HG03060 (cell line): ENCODE data around the gene SBF1.

Experiments used
- ATAC-seq: cut with Tn5 transposase; IDR thresholded peaks from one replicate; pipeline ENCODE4 v1.9.1; 2021; ENCODE audit warnings: low read depth, moderate number of reproducible peaks; ENCODE audit not compliant: unreplicated experiment

SBF1 gene

GRCh38 chr22:50446708-50447575, 27.9 kb downstream of the SBF1 start:
- ATAC-seq, result no peak

DNA sequence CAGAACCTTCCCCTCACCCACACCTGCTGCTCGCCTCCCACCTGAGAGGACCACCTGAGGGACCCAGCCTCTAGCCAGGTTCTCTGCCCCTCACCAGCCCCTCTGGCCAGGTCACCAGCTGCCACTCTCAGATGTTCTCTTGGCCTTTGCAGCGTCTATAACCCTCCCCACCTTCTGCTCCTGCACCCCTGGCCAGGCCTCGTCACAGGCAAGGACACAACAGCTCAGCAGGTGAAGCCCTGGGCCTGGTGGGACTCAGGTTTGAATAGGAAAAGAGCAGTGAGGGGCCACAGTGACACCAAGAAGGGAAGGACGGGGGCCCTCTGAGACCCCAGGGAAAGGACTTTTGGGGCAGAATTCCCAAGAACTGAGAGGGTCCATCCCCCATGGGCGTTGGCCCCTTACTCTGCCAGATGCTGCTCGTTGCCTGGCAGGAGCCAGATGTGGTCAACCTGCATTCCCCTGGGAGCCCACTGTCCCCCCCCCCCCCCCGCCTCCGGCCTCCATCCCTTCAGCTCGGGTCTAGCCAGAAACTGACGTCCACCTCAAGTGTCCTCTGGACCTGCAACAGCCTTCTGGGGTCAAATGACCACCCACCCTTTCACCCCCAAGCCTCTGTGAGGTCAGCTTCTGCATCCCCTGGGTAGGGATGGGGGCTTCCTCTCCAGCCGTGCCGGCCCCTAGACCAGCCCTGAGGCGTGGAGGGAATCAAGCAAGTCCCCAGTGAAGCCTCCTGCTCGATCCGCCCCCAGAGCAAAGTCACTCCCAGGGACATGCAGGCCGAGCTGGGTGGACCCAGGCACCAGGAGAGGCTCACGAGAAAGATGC, 28.7 kb downstream of the SBF1 start:
- no peak for ATAC-seq

- ATAC-seq, result no peak
These were observed 29.6 kb downstream of the SBF1 start for GRCh38 chr22:50445071-50445879.

- ATAC-seq, result no peak
These were observed 30.2 kb downstream of the SBF1 start for GRCh38 chr22:50444663-50445062.

- ATAC-seq, result no peak
These were observed 30.8 kb downstream of the SBF1 start for GRCh38 chr22:50443801-50444625.

DNA sequence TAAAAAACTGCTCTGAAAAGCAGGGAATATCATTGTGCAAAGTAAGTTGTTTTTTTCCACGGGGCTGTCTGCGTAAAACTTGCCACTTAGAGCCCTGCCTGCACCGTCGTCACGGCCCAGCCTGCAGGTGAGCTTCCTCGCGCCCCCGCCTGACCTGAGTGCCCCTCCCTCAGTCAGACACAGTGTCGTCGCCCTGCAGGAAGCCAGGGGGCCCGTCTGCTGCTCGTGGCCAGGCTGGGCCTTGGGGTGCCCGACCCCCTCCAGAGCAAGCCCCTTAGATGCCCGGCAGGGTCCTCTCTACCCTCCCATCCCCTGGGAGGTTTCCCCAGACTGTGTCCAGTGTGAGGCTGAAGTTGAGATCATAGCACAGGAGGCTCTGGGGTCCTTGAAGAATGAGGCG, 31.6 kb downstream of the SBF1 start:
- no peak for ATAC-seq

DNA sequence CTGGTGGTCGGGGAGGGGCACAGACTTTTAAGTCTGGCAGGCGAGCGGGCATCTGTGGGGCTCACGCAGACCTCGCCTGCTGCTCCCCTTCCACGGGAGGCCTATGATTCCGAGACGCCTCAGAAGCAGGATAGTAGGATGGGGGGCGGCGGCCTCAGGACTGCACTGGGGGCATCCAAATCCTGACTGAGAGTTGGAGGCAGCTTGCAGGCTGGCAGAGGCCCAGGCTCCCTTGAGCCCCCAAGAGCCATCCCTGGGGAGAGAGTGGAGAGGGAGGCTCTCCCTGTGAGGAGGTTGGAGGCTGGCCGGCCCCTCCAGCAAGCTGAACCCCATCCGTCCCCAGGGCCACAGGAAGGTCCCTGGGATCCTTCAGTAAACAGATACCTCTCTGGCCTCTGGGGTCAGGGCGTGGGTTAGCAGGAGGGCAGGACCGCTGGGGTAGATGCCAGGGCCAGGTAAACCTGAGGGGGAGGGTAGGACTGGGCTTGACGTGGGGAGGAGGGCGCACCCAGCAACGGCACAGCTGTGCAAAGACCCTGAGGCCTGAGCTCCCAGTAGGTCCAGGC, 33.3 kb downstream of the SBF1 start:
- ATAC-seq, result no peak

GRCh38 chr22:50440544-50441249, 34.1 kb downstream of the SBF1 start:
- no peak for ATAC-seq

DNA sequence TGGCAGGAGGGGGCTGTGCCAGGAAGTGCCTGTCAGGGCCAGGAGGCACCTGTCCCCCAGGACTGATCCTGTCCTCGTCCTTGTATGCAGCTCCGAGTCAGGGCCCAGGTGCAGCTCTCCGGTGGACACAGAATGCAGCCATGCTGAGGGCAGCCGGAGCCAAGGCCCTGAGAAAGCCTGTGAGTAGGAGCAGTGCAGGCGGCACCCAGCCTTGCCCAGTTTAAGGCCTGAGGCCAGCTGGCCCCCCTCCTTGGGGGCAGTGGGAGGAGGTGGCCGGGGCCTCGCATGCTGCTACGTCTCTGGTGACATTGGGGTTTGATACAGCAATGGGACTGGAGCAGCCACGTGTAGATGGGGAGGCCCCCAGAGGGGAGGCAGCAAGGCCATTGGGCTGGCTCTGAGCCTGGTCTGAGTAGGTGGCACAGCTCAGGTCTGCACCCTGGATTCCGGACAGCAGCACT, 34.9 kb downstream of the SBF1 start:
- ATAC-seq, result no peak

- no peak for ATAC-seq
These were observed 35.4 kb downstream of the SBF1 start for GRCh38 chr22:50439314-50439870.

DNA sequence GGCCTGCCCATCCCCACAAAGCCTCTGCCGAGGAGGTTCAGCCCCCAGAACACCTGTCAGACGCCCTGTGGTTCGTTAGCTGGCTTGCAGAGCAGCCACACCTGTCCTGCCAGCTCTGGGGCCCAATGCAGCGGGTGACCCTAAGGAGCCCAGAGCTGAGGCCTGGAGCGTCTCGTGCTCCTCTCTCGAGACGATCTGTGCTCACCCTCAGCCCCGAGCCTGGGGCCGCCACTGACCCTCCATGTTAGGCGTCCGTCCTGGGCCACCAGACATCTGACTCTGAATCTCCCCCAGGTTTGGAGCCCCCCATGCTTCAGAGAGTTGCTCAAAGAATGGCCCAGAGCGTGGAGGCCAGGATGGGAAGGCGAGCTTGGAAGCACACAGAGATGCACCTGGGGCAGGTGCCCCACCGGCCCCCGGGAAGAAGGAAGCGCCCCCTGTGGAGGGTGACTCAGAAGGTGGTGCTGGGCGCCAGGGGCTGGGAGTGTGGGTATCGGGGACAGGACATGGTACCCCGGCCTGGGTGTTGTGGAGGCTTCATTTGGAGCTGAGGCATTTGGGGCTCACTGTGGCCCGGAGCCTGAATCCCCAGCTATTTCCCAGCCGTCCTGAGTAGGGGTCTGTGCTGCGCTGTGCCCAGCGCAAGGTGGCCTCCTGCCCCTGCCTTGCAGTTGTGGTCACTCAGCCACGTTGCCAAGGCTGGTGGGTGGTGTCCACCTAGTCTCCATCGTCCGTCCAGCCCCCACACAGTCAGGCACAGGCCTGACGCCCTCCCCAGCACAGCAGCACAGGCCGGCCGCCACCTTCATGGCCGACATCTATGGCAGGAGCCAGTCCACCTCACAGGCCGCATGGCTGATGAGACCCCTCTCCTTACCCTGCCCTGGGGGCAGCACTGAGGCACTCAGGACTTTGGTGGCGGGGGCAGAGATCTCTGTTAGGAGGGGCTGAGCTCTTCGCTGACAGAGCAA, 36.2 kb downstream of the SBF1 start:
- no peak for ATAC-seq

GRCh38 chr22:50437511-50438304, 37.1 kb downstream of the SBF1 start:
- no peak for ATAC-seq

DNA sequence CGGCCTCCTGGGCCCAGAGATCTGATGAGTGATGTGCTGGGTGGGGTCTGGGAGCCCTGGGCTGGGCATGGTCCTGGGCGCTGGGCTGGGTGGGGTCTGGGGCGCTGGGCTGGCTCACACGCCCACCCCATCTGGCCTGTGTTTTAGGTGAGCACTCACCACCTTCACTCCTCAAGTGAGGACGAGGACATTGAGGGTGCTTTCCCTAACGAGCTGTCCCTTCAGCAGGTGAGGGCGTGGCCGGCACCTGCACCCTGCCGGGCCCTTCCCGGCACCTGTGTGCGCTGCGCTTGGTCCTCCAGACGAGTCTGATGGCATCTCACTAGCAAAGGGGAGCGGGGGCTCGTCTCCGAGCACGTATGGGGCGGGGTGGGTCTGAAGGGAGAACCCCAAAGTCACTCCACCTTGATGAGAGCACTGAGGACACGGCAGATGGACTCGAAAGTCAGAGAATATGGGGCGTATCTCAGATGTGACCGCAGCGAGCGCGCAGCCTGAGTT, 37.9 kb downstream of the SBF1 start:
- no peak for ATAC-seq

DNA sequence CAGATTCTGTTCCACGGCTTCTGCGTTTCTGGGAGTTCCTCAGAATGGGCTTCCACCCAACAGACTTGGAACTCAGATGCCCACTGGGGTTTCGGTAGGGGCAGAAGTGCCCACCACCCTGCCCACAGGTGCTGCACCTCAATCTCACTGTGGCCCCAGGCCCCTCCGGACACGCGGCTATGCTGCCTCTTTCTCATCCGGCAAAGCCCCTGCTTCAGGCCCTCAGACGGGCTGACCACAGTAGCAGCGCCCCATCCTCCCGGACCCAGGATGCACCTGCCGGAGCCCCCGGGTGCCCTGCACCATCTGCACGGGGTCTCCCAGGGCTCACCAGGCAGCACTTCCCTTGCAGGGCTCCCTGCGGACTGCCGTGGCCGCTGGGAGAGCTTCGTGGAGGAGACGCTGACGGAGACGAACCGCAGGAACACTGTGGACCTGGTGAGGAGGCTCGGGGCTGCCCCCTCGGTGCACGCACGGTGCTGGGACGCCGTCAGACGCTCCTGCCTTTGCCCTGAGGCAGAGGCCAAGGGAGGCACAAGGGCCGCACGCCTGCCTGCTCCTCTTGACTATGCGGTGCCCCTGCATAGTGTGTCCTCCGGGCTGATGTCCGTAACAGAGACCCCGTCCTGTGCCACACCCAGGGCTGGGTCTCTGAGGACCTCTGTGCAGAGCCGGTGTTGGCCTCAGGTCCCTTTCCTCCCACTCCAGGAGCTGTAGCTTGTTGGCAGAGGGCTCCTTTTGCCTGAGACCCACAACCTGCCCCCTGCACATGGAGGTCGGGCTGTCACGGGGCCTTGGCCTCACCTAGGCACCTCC, 38.6 kb downstream of the SBF1 start:
- no peak for ATAC-seq

GRCh38 chr22:50435291-50436014, 39.4 kb downstream of the SBF1 start:
- no peak for ATAC-seq
